HEK293 (cell line): ENCODE data around the gene PDCD4.

Experiments
- AEBP2 ChIP-seq: fragments of 450-650 bp; formaldehyde crosslinking; IDR thresholded peaks from 2 replicates; pipeline ENCODE4 v1.5.1; 2016; ENCODE audit warnings: missing biosample characterization, missing genetic modification characterization, borderline replicate concordance
- BCL11B ChIP-seq: fragments of 450-650 bp; formaldehyde crosslinking; IDR thresholded peaks from 2 replicates; pipeline ENCODE4 v1.5.1; 2016; ENCODE audit warnings: low read depth, missing biosample characterization, missing genetic modification characterization
- PBX3 ChIP-seq: sonication (generic); formaldehyde crosslinking; IDR thresholded peaks from 2 replicates; pipeline ENCODE4 v1.8.1; 2022; ENCODE audit warnings: mild to moderate bottlenecking, moderate library complexity, missing genetic modification reagents
- PRDM2 ChIP-seq: fragments of 450-650 bp; formaldehyde crosslinking; IDR thresholded peaks from 2 replicates; pipeline ENCODE4 v1.5.1; 2016; ENCODE audit warnings: missing biosample characterization, missing genetic modification characterization, borderline replicate concordance
- SALL2 ChIP-seq: fragments of 450-650 bp; formaldehyde crosslinking; IDR thresholded peaks from 2 replicates; pipeline ENCODE4 v1.5.0; 2017; ENCODE audit warnings: missing biosample characterization, mild to moderate bottlenecking, missing genetic modification characterization, borderline replicate concordance
- ZBTB10 ChIP-seq: fragments of 450-650 bp; formaldehyde crosslinking; IDR thresholded peaks from 2 replicates; pipeline ENCODE4 v1.5.1; 2016; ENCODE audit warnings: missing biosample characterization, missing genetic modification characterization
- ZIC2 ChIP-seq: fragments of 450-650 bp; formaldehyde crosslinking; IDR thresholded peaks from 2 replicates; pipeline ENCODE4 v1.5.1; 2016; ENCODE audit warnings: missing biosample characterization, missing genetic modification characterization
- ZNF132 ChIP-seq: fragments of 450-650 bp; formaldehyde crosslinking; IDR thresholded peaks from 2 replicates; pipeline ENCODE4 v1.5.1; 2017; ENCODE audit warnings: missing biosample characterization, missing genetic modification characterization, borderline replicate concordance
- ZNF157 ChIP-seq: fragments of 450-650 bp; formaldehyde crosslinking; IDR thresholded peaks from 2 replicates; pipeline ENCODE4 v1.5.1; 2016; ENCODE audit warnings: missing biosample characterization, missing genetic modification characterization
- ZNF2 ChIP-seq: fragments of 450-650 bp; formaldehyde crosslinking; IDR thresholded peaks from 2 replicates; pipeline ENCODE4 v1.5.1; 2016; ENCODE audit warnings: missing biosample characterization, missing genetic modification characterization
- ZNF202 ChIP-seq: fragments of 450-650 bp; formaldehyde crosslinking; IDR thresholded peaks from 2 replicates; pipeline ENCODE4 v1.5.1; 2016; ENCODE audit warnings: missing biosample characterization, missing genetic modification characterization, borderline replicate concordance
- ZNF24 ChIP-seq: fragments of 450-650 bp; formaldehyde crosslinking; IDR thresholded peaks from 2 replicates; pipeline ENCODE4 v1.5.1; 2016; ENCODE audit warnings: missing biosample characterization, missing genetic modification characterization
- ZNF280D ChIP-seq: fragments of 450-650 bp; formaldehyde crosslinking; IDR thresholded peaks from 2 replicates; pipeline ENCODE4 v1.5.1; 2016; ENCODE audit warnings: missing biosample characterization, missing genetic modification characterization
- ZNF518A ChIP-seq: fragments of 450-650 bp; formaldehyde crosslinking; conservative IDR thresholded peaks from 2 replicates; pipeline ENCODE4 v1.5.1; 2016; ENCODE audit warnings: low read depth, missing biosample characterization, missing genetic modification characterization
- ZNF549 ChIP-seq: fragments of 450-650 bp; IDR thresholded peaks from 2 replicates; pipeline ENCODE4 v1.5.1; 2018; ENCODE audit warnings: missing biosample characterization, missing genetic modification characterization, mild to moderate bottlenecking, inconsistent platforms, moderate library complexity
- ZNF571 ChIP-seq: fragments of 450-650 bp; formaldehyde crosslinking; IDR thresholded peaks from 2 replicates; pipeline ENCODE4 v1.5.0; 2017; ENCODE audit warnings: missing biosample characterization, missing genetic modification characterization

The PDCD4 gene

GRCh38 chr10:110901954-110902819 is 30.5 kb downstream of the PDCD4 start (continued):
- TF ChIP-seq ZNF549 (no peak), ZNF132 (tag by site-specific recombination) (no peak), AEBP2 (tag by site-specific recombination) (no peak), PBX3 (CRISPR knock-in tag) (no peak), SALL2 (no peak), ZNF518A (tag by site-specific recombination) (0 out of 2 replicates have a peak, but pooled peaks have one; percentile 9), ZNF571 (tag by site-specific recombination) (no peak), ZNF2 (no peak), ZBTB10 (tag by site-specific recombination) (no peak), ZNF202 (tag by site-specific recombination) (no peak), ZNF157 (tag by site-specific recombination) (no peak), ZNF280D (tag by site-specific recombination) (no peak), PRDM2 (tag by site-specific recombination) (no peak), BCL11B (no peak), ZIC2 (tag by site-specific recombination) (no peak), ZNF24 (0 out of 2 replicates have a peak, but pooled peaks have one; percentile 38)
